GM12864 (cell line): Measurements from ENCODE around the gene LY9.

Experiments
- DNase-seq: peaks from one replicate; pipeline ENCODE4 v3.0.0-alpha.2; 2011; ENCODE audit warnings: low read depth
- H3K4me3 ChIP-seq: 2 replicates; pipeline ENCODE4 v1.5.1; 2011; ENCODE audit warnings: mild to moderate bottlenecking, low read depth, low read length, control low read depth
- CTCF ChIP-seq: IDR thresholded peaks from 2 replicates; pipeline ENCODE4 v1.5.1; 2011; ENCODE audit warnings: low read depth, mild to moderate bottlenecking, moderate library complexity, low read length, control low read depth, inconsistent platforms; ENCODE audit errors: missing control alignments

LY9 gene

GRCh38 chr1:160752406-160752805 lies 43.6 kb upstream of the LY9 start:
- no peak for TF ChIP-seq CTCF

DNA sequence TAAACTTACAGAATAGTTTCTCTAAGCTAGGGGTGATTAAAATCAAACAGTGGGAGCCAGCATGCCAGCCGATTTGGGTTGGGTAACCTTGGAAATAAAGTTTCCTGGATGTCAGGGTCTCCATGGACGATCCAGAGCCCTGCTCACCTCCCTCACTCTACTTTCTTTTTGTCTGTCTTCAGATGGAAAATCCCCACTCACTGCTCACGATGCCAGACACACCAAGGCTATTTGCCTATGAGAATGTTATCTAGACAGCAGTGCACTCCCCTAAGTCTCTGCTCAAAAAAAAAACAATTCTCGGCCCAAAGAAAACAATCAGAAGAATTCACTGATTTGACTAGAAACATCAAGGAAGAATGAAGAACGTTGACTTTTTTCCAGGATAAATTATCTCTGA lies 43.0 kb upstream of the LY9 start:
- H3K4me3 ChIP-seq = no peak overlapping the region
- DNase-seq = no peak
- TF ChIP-seq CTCF = no peak

More at GRCh38 chr1:160752406-160752805, 43.6 kb upstream of the LY9 start:
- no peak overlapping the region for H3K4me3 ChIP-seq
- DNase-seq = no peak

DNA sequence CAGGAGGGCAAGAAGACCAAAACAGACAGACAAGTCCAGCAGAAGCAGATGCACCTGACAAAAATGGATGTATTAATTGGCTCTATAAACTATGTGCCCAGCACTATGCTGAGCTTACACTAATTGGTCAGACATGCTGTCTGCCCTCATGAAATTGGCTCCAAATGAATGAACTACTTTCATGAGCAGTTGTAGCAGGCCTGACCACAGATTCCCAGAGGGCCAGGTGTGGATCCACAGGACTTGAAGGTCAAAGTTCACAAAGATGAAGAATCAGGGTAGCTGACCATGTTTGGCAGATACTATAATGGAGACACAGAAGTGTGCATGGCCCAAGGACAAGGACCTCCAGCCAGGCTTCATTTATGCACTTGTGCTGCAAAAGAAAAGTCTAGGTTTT lies 42.4 kb upstream of the LY9 start:
- DNase-seq = no peak
- H3K4me3 ChIP-seq = no peak overlapping the region
- no peak for TF ChIP-seq CTCF

- no peak for TF ChIP-seq CTCF
- no peak for DNase-seq
These were observed 40.5 kb upstream of the LY9 start for GRCh38 chr1:160755461-160755860.

GRCh38 chr1:160755911-160756848 lies 39.8 kb upstream of the LY9 start:
- TF ChIP-seq CTCF = no peak
- DNase-seq = no peak
- no peak overlapping the region for H3K4me3 ChIP-seq

More at GRCh38 chr1:160755461-160755860, 40.5 kb upstream of the LY9 start:
- no peak overlapping the region for H3K4me3 ChIP-seq

GRCh38 chr1:160756849-160757201 lies 39.1 kb upstream of the LY9 start:
- DNase-seq = no peak
- H3K4me3 ChIP-seq = no peak overlapping the region
- no peak for TF ChIP-seq CTCF

DNA sequence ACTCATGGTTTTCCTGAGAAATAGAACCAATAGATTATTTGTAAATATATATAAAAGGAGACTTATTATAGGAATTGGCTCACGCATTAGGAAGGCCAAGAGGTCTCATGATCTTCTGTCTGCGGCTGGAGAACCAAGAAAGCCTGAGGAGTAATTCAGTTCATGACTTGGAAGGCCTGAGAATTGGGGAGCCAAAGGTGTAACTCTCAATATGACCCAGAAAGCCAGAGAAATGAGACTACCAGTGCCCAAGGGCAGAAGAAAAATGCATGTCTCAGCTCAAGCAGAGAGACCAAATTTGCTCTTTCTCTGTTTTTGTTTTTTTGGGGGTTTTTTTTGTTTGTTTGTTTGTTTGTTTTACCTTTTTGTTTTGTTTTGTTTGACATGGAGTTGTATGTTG lies 37.5 kb upstream of the LY9 start:
- DNase-seq = no peak
- no peak for TF ChIP-seq CTCF
- no peak overlapping the region for H3K4me3 ChIP-seq
